WERI-Rb-1 (cell line): ENCODE measurements around the gene LRP1-AS.

ENCODE experiments used
- DNase-seq: peaks from one replicate; pipeline ENCODE4 v3.0.0-alpha.2; 2020
- H3K27ac ChIP-seq: fragments of 250-450 bp; sonication (Bioruptor Pico); 2 replicates; pipeline ENCODE4 v1.5.1; 2020; ENCODE audit warnings: mild to moderate bottlenecking, moderate library complexity
- H3K27me3 ChIP-seq: fragments of 250-450 bp; sonication (Bioruptor Pico); 2 replicates; pipeline ENCODE4 v1.5.1; 2021; ENCODE audit warnings: mild to moderate bottlenecking, low read depth, moderate library complexity; ENCODE audit not compliant: insufficient read depth, severe bottlenecking
- H3K36me3 ChIP-seq: fragments of 250-450 bp; sonication (Bioruptor Pico); 2 replicates; pipeline ENCODE4 v1.5.1; 2020; ENCODE audit warnings: mild to moderate bottlenecking, moderate library complexity
- H3K4me3 ChIP-seq: 2 replicates; pipeline ENCODE4 v1.5.1; 2011; ENCODE audit warnings: low read depth, mild to moderate bottlenecking, control low read depth, low read length
- H3K9me3 ChIP-seq: fragments of 250-450 bp; sonication (Bioruptor Pico); 2 replicates; pipeline ENCODE4 v1.5.1; 2021; ENCODE audit warnings: mild to moderate bottlenecking, moderate library complexity; ENCODE audit not compliant: severe bottlenecking
- CTCF ChIP-seq: IDR thresholded peaks from 2 replicates; pipeline ENCODE4 v1.5.1; 2011; ENCODE audit warnings: low read depth, mild to moderate bottlenecking, control low read depth, inconsistent platforms, low read length

The LRP1-AS gene

DNA sequence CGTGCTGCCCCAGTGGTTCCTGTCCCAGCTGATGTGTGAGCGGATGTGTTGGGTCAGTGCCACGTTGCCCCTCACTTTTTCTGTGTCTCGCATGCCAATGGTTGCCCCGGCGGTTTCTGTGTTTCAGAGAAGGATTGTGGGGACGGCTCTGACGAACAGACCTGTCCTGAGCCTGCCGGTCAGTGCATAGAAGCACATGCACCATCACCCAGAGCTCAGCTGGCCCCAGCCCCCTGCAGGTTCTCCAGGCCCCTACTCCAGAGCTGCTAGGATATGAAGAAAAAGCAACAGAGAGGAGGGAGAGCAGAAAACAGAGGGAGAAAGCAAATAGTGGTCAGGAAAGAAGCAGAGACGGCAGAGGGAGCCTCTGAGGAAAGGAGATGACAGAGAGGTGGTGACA lies 20.6 kb upstream of the LRP1-AS start:
- Histone ChIP-seq H3K4me3 (no peak overlapping the region), H3K27ac (no peak overlapping the region), H3K36me3 (no peaks in the 10 kb centered on the region), H3K9me3 (no peaks in the 10 kb centered on the region), H3K27me3 (no peaks in the 10 kb centered on the region)
- no peak for DNase-seq
- no peak for TF ChIP-seq CTCF

DNA sequence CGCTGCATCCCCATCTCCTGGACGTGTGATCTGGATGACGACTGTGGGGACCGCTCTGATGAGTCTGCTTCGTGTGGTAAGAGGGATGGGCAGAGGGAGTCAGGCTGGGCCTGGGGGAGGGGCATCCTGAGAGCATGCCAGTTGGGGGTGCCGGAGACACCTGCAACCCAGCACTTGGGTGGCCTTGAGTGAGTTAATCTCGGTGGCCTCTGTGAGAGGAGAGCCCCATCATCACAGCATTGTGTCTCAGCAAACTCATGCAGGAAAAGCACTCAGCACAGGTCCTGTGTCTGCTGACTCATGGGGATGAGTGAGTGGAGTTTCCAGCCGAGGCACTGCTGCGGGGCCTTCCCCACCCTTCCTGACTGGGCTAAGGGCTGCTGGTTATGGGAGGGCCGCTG lies 19.6 kb upstream of the LRP1-AS start:
- no peak for TF ChIP-seq CTCF

GRCh38 chr12:57165741-57166140 lies 18.3 kb upstream of the LRP1-AS start:
- Histone ChIP-seq H3K27me3 (no peaks in the 10 kb centered on the region), H3K27ac (no peak overlapping the region), H3K9me3 (no peaks in the 10 kb centered on the region), H3K36me3 (no peaks in the 10 kb centered on the region), H3K4me3 (no peak overlapping the region)
- no peak for DNase-seq
- TF ChIP-seq CTCF = no peak

More for the DNA sequence above, 19.6 kb upstream of the LRP1-AS start:
- no peak for DNase-seq
- Histone ChIP-seq H3K36me3 (no peaks in the 10 kb centered on the region), H3K4me3 (no peak overlapping the region), H3K9me3 (no peaks in the 10 kb centered on the region), H3K27ac (no peak overlapping the region), H3K27me3 (no peaks in the 10 kb centered on the region)

GRCh38 chr12:57164966-57165625 lies 17.7 kb upstream of the LRP1-AS start:
- TF ChIP-seq CTCF = no peak
- H3K4me3 ChIP-seq = no peak overlapping the region
- H3K27ac ChIP-seq = no peak overlapping the region
- DNase-seq = no peak
- no peaks in the 10 kb centered on the region; the same call in 1 of the 2 replicates for H3K36me3 ChIP-seq
- no peaks in the 10 kb centered on the region for H3K27me3 ChIP-seq
- H3K9me3 ChIP-seq = no peaks in the 10 kb centered on the region

GRCh38 chr12:57164454-57164853 lies 17.0 kb upstream of the LRP1-AS start:
- no peak for DNase-seq
- no peak overlapping the region for H3K4me3 ChIP-seq
- TF ChIP-seq CTCF = no peak
- no peaks in the 10 kb centered on the region for H3K27me3 ChIP-seq
- H3K27ac ChIP-seq = no peak overlapping the region
- no peaks in the 10 kb centered on the region for H3K9me3 ChIP-seq
- no peaks in the 10 kb centered on the region; the same call in 1 of the 2 replicates for H3K36me3 ChIP-seq
